Activated CD8-positive, alpha-beta memory T cell treated with anti-CD3 and anti-CD28 coated beads, Interleukin-2, amount 10 ng/mL, durations not matched to agents 7 days and 5 days (primary cell): ENCODE results near the gene UNC50. TPM values are rescaled to one million over a fixed set of nuclear protein-coding genes. Genes with fewer than 3 reads are reported as not detected.

ENCODE experiments used
- ATAC-seq: fragments of 150-1000 bp; cut with Tn5 transposase; one replicate; pipeline ENCODE4 v1.10.0; 2021; ENCODE audit warnings: moderate library complexity
- CTCF ChIA-PET: fragments of 350-600 bp; sonication (Branson Sonifier 250); formaldehyde crosslinking; loops from one replicate; lab custom pipeline; 2021; ENCODE audit warnings: antibody characterized with exemption; lab: Charles Lee
- DNase-seq: peaks from one replicate; pipeline ENCODE4 v3.0.0-alpha.2; 2020
- H3K27ac Mint-ChIP-seq: one replicate; pipeline ENCODE4 v1.8.0; 2021; ENCODE audit warnings: mild to moderate bottlenecking, mixed read lengths
- H3K27me3 Mint-ChIP-seq: one replicate; pipeline ENCODE4 v1.8.0; 2021; ENCODE audit warnings: mixed read lengths
- H3K36me3 Mint-ChIP-seq: one replicate; pipeline ENCODE4 v1.8.0; 2021; ENCODE audit warnings: mild to moderate bottlenecking, mixed read lengths
- H3K4me1 Mint-ChIP-seq: one replicate; pipeline ENCODE4 v1.8.0; 2021; ENCODE audit warnings: mixed read lengths
- H3K4me3 Mint-ChIP-seq: one replicate; pipeline ENCODE4 v1.8.0; 2021; ENCODE audit warnings: mild to moderate bottlenecking, moderate library complexity, mixed read lengths
- H3K9me3 Mint-ChIP-seq: one replicate; pipeline ENCODE4 v1.8.0; 2022; ENCODE audit warnings: low read depth, mixed read lengths
- total RNA-seq, 2 experiments: library from RNA; stranded (reverse); gene quantifications; one replicate each; pipeline ENCODE4 v1.2.3, GENCODE V29; 2021

Gene UNC50
- total RNA-seq, 2 experiments from 2014 or later, result 26.7 to 33.5 TPM

- peaks cover 20% of the 10 kb centered on the region for H3K9me3 Mint-ChIP-seq
- peaks cover 54% of the 10 kb centered on the region for H3K4me1 Mint-ChIP-seq
- ATAC-seq, result no peak
- CTCF ChIA-PET, result interaction anchor here (0.7 to 1.1 kb wide), 2 partner anchors 9 to 64 kb away, joined by 3 read pairs; no protein-coding TSS in a partner anchor
- no peak overlapping the region for H3K4me3 Mint-ChIP-seq
- H3K27ac Mint-ChIP-seq, result peak overlapping the region; percentile 99
- no peak for DNase-seq
- H3K36me3 Mint-ChIP-seq, result peaks cover 68% of the 10 kb centered on the region
- no peaks in the 10 kb centered on the region for H3K27me3 Mint-ChIP-seq
Observed at GRCh38 chr2:98665677-98666076, 57.3 kb downstream of the UNC50 start.

Other genes starting within 250 kb of the UNC50 start
- gene INPP4A, start 163.7 kb upstream of the UNC50 start, total RNA-seq, result 100 to 1,000 TPM; 144 to 229 TPM
- gene COA5, start 77 bp upstream of the UNC50 start, total RNA-seq, result 10 to 100 TPM; 22.2 to 26.0 TPM
- 10 to 100 TPM; 57.4 to 72.0 TPM for gene MGAT4A, start 122.5 kb downstream of the UNC50 start, total RNA-seq